ENCODE results near the gene ATR.

GRCh38 chr3:142433110-142433509 is 145.4 kb downstream of the ATR start:
- TF ChIP-seq CTCF (conservative IDR thresholded peaks at IDR 0.05; ENCODE audit: low read depth, low read length) (no peak), POLR2A (IDR thresholded peaks at IDR 0.05; ENCODE audit: low read depth, low read length) (no peak), FOS (IDR thresholded peaks at IDR 0.05; ENCODE audit: low read depth, low read length) (no peak), MXI1 (IDR thresholded peaks at IDR 0.05; ENCODE audit: borderline replicate concordance, low read depth, low read length) (no peak)
